ENCODE data around the gene UBE2E1.

UBE2E1 gene

DNA sequence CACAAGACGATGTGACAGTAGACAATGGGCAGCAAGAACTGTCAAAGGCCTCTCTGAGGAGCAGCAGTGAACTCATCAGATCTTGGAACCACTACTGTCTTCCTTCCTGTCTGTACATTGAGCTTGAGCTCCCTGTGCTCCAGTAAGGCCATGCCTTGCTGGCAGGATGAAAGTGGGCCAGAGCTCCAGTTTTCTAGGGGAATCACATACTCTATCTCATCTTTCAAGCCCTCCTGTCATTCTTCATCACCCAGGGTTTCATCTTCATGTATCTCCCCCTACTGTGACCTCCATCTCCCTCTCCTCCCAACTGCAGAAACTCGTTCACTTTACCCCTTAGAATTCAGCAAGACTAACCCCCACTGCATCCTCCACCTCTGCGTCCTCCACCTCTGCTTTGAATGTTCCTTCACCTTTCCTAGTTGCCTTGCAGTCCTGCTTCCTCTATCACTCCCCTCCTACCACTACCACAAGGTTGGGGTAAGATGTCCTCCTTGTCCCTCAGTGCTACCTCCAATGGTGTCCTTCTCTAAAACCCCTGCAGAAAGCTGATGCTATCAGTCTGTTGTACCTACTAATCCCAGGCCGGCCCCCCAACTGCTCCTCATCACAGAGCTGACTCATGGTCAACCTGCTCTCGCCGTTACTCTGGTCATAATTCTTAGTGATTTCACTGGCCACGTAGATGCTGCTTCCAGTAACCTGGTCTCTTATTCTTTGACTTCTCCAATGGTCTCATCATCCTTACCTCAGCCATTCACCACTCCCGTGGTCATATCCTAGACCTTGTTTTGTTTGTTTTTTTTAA is 88.7 kb downstream of the UBE2E1 start:
- H3K4me1 ChIP-seq (ENCODE audit: control insufficient read depth in 1 of 2, insufficient read depth in 1 of 2, low read depth in 1 of 2, low read length in 1 of 2), result peaks cover 45 to 48% of the 10 kb centered on the region in 2 experiments
- no peak overlapping the region for H3K27ac ChIP-seq
- no peaks in the 10 kb centered on the region for H3K27me3 ChIP-seq
- peaks cover 4% of the 10 kb centered on the region for H3K36me3 ChIP-seq
- no peaks in the 10 kb centered on the region for H3K9me3 ChIP-seq
- H3K4me3 ChIP-seq (ENCODE audit: low read depth in 1 of 2, low read length in 1 of 2), result no peak overlapping the region
- TF ChIP-seq, protein P1, sequence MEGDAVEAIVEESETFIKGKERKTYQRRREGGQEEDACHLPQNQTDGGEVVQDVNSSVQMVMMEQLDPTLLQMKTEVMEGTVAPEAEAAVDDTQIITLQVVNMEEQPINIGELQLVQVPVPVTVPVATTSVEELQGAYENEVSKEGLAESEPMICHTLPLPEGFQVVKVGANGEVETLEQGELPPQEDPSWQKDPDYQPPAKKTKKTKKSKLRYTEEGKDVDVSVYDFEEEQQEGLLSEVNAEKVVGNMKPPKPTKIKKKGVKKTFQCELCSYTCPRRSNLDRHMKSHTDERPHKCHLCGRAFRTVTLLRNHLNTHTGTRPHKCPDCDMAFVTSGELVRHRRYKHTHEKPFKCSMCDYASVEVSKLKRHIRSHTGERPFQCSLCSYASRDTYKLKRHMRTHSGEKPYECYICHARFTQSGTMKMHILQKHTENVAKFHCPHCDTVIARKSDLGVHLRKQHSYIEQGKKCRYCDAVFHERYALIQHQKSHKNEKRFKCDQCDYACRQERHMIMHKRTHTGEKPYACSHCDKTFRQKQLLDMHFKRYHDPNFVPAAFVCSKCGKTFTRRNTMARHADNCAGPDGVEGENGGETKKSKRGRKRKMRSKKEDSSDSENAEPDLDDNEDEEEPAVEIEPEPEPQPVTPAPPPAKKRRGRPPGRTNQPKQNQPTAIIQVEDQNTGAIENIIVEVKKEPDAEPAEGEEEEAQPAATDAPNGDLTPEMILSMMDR (IDR thresholded peaks at IDR 0.05), result no peak

DNA sequence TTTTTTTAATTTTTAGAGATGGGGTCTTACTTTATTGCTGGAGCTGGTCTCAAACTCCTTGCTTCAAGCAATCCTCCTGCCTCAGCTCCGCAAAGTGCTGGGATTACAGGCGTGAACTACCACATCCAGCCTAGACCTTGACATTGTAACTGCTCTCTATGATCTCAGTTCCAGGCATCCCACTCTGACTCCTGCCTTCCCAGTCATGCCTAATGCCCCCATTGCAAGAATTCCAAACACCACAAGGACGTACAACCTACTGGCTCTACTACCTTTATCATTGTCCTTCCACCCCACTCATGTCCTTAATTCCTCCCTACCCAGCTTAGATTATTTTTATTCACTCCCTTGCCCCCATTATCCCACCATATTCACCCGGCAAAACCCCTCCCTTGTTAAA is 89.4 kb downstream of the UBE2E1 start:
- H3K4me3 ChIP-seq (ENCODE audit: low read depth in 1 of 2, low read length in 1 of 2), result no peak overlapping the region
- H3K36me3 ChIP-seq, result peaks cover 4% of the 10 kb centered on the region
- H3K9me3 ChIP-seq, result no peaks in the 10 kb centered on the region
- no peaks in the 10 kb centered on the region for H3K27me3 ChIP-seq
- TF ChIP-seq, protein P1 (IDR thresholded peaks at IDR 0.05), result no peak
- H3K27ac ChIP-seq, result no peak overlapping the region
- peaks cover 38 to 40% of the 10 kb centered on the region in 2 experiments for H3K4me1 ChIP-seq (ENCODE audit: control insufficient read depth in 1 of 2, insufficient read depth in 1 of 2, low read depth in 1 of 2, low read length in 1 of 2)

DNA sequence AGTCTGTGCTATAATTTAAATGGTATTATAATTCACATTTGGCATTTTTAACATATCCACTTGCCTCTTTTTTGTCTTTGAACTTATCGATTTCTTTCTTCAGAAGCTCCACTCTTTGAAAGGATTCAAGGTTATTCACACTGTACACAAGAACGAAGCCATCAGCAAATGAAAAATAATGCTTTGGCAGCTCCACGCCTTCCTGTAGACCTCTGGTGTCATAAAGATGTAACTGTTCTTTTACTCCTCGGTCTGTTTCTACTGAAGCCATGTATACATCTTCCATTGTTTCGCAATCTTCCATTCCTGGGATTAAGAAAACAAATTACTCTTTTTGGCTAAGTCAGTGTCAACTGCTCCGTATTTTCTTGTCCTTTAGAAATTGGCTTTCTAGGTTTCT is 95.0 kb downstream of the UBE2E1 start:
- Histone ChIP-seq H3K36me3 (peaks cover 4% of the 10 kb centered on the region), H3K4me1 (ENCODE audit: control insufficient read depth in 1 of 2, insufficient read depth in 1 of 2, low read depth in 1 of 2, low read length in 1 of 2) (no peaks in the 10 kb centered on the region), H3K27ac (no peak overlapping the region), H3K9me3 (no peaks in the 10 kb centered on the region), H3K27me3 (no peaks in the 10 kb centered on the region), H3K4me3 (ENCODE audit: low read depth in 1 of 2, low read length in 1 of 2) (no peak overlapping the region)
- TF ChIP-seq, protein P1 (IDR thresholded peaks at IDR 0.05), result no peak

DNA sequence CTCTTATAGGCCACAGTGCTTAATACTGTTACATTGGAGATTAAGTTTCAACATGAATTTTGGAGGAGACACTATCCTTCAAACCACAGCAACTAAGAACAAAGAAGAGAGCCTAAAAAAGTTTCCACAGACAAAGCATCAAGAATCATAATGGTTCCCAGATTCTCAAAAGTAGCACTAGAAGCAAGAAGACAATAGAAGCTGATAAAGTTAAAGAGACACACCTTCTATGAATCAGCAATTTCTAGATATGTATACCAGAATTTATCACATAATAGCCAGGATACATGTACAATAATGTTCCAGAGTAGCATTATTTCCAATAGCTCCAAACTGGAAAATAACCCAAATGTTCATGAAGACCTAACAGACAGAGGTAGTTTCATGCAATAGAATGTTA is 98.8 kb downstream of the UBE2E1 start:
- no peaks in the 10 kb centered on the region for H3K9me3 ChIP-seq
- H3K4me3 ChIP-seq (ENCODE audit: low read depth in 1 of 2, low read length in 1 of 2), result no peak overlapping the region
- no peak overlapping the region for H3K27ac ChIP-seq
- TF ChIP-seq, protein P1 (IDR thresholded peaks at IDR 0.05), result no peak
- H3K4me1 ChIP-seq (ENCODE audit: control insufficient read depth in 1 of 2, insufficient read depth in 1 of 2, low read depth in 1 of 2, low read length in 1 of 2), result peaks cover 3% of the 10 kb centered on the region in 2 experiments
- H3K36me3 ChIP-seq, result no peaks in the 10 kb centered on the region
- H3K27me3 ChIP-seq, result no peaks in the 10 kb centered on the region

DNA sequence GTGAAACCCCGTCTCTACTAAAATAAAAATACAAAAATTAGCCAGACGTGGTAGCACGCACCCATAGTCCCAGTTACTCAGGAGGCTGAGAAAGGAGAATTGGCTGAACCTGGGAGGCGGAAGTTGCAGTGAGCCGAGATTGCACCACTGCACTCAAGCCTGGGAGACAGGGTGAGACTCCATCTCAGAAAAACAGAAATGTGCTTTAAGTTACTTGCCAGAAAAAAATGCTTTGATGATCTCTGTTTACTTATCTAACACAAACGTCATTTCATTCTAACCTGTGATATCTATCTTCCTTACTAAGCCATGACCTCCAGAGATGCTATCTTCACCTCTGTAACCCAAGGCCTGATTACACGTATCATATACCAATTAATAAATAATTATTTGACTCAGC is 103.6 kb downstream of the UBE2E1 start:
- no peak overlapping the region for H3K4me3 ChIP-seq (ENCODE audit: low read depth in 1 of 2, low read length in 1 of 2)
- no peaks in the 10 kb centered on the region for H3K27me3 ChIP-seq
- peaks cover 3% of the 10 kb centered on the region in 2 experiments for H3K4me1 ChIP-seq (ENCODE audit: control insufficient read depth in 1 of 2, insufficient read depth in 1 of 2, low read depth in 1 of 2, low read length in 1 of 2)
- no peaks in the 10 kb centered on the region for H3K36me3 ChIP-seq
- TF ChIP-seq, protein P1 (IDR thresholded peaks at IDR 0.05), result no peak
- no peak overlapping the region for H3K27ac ChIP-seq
- H3K9me3 ChIP-seq, result no peaks in the 10 kb centered on the region
